Cardiac fibroblast (primary cell): ENCODE measurements around the gene RASGEF1B.

ENCODE experiments used
- DNase-seq, 2 donors: peaks; one replicate each; pipeline versions ENCODE4 v3.0.0 to v3.0.0-alpha.2; 2010; ENCODE audit warnings: low read depth in 2 of 2
- H3K4me3 ChIP-seq, 2 donors: replicated peaks in 1 of 2; 1 replicate in 1 of 2; 2 replicates in 1 of 2; pipeline ENCODE4 v1.5.1; 2011; ENCODE audit warnings: low read depth in 2 of 2, low read length in 2 of 2, mild to moderate bottlenecking in 2 of 2, moderate library complexity in 1 of 2
- CTCF ChIP-seq: IDR thresholded peaks from one replicate; pipeline ENCODE4 v1.5.1; 2011; ENCODE audit warnings: low read depth, mild to moderate bottlenecking, low read length, inconsistent platforms

The RASGEF1B gene

GRCh38 chr4:81404741-81405140 is 67.0 kb downstream of the RASGEF1B start:
- no peak for DNase-seq
- no peak for TF ChIP-seq CTCF

GRCh38 chr4:81404294-81404693 is 67.4 kb downstream of the RASGEF1B start:
- TF ChIP-seq CTCF = peak; percentile 8
- DNase-seq = peak in 1 of 2 donors; percentile 26
- no peak overlapping the region for H3K4me3 ChIP-seq

More at GRCh38 chr4:81404741-81405140, 67.0 kb downstream of the RASGEF1B start:
- H3K4me3 ChIP-seq = no peak overlapping the region

- no peak overlapping the region for H3K4me3 ChIP-seq
- no peak for DNase-seq
- no peak for TF ChIP-seq CTCF
Observed at GRCh38 chr4:81399306-81400086, 72.2 kb downstream of the RASGEF1B start.

GRCh38 chr4:81398379-81398778 is 73.3 kb downstream of the RASGEF1B start:
- H3K4me3 ChIP-seq = no peak overlapping the region
- no peak for DNase-seq
- TF ChIP-seq CTCF = no peak

GRCh38 chr4:81397635-81398034 is 74.1 kb downstream of the RASGEF1B start:
- no peak for DNase-seq
- H3K4me3 ChIP-seq = no peak overlapping the region
- no peak for TF ChIP-seq CTCF

GRCh38 chr4:81395239-81395638 is 76.5 kb downstream of the RASGEF1B start:
- H3K4me3 ChIP-seq = no peak overlapping the region
- DNase-seq = no peak
- TF ChIP-seq CTCF = no peak
